Mesenchymal stem cell (in vitro differentiated cells and primary cell): Measurements from ENCODE around the gene KIR3DL1.
"Not testable (repeated sequence)": the region's sequence is repeated elsewhere in the genome, so short reads cannot be mapped to it uniquely, and the experiment has no call there.

Experiments used
- DNase-seq: peaks from one replicate; pipeline ENCODE4 v3.0.0-alpha.2; 2013
- H2AFZ ChIP-seq: one replicate; pipeline ENCODE4 v1.6.1; 2013; ENCODE audit warnings: low read depth, mild to moderate bottlenecking, control low read depth, inconsistent platforms, low read length, moderate library complexity
- H2AK5ac ChIP-seq: 2 replicates; pipeline ENCODE4 v1.6.1; 2013; ENCODE audit warnings: low read length, moderate library complexity, mild to moderate bottlenecking, inconsistent platforms; ENCODE audit not compliant: severe bottlenecking
- H2BK120ac ChIP-seq: one replicate; pipeline ENCODE4 v1.6.1; 2013; ENCODE audit warnings: low read depth, mild to moderate bottlenecking, inconsistent platforms, low read length, moderate library complexity
- H2BK12ac ChIP-seq, 2 experiments: one replicate each; pipeline ENCODE4 v1.6.1; 2013; ENCODE audit warnings: inconsistent platforms in 2 of 2, low read length in 2 of 2, mild to moderate bottlenecking in 2 of 2, moderate library complexity in 2 of 2, control low read depth in 1 of 2
- H2BK15ac ChIP-seq: one replicate; pipeline ENCODE4 v1.6.1; 2013; ENCODE audit warnings: mild to moderate bottlenecking, low read depth, inconsistent platforms; ENCODE audit not compliant: poor library complexity, severe bottlenecking
- H2BK5ac ChIP-seq: 2 replicates; pipeline ENCODE4 v1.6.1; 2013; ENCODE audit warnings: low read depth, mild to moderate bottlenecking, low read length, control low read depth, inconsistent platforms; ENCODE audit not compliant: poor library complexity, severe bottlenecking
- H3K14ac ChIP-seq, 2 experiments: one replicate each; pipeline ENCODE4 v1.6.1; 2013; ENCODE audit warnings: inconsistent platforms in 2 of 2, low read length in 2 of 2, control low read depth in 1 of 2, mild to moderate bottlenecking in 1 of 2, moderate library complexity in 1 of 2
- H3K18ac ChIP-seq, 2 experiments: one replicate each; pipeline ENCODE4 v1.6.1; 2013; ENCODE audit warnings: inconsistent platforms in 2 of 2, low read length in 2 of 2, control low read depth in 1 of 2, low read depth in 1 of 2, mild to moderate bottlenecking in 1 of 2
- H3K23ac ChIP-seq, 2 experiments: one replicate each; pipeline ENCODE4 v1.6.1; 2013; ENCODE audit warnings: inconsistent platforms in 2 of 2, low read length in 2 of 2, mild to moderate bottlenecking in 2 of 2, moderate library complexity in 2 of 2, control low read depth in 1 of 2
- H3K27ac ChIP-seq: 2 replicates; pipeline ENCODE4 v1.5.1; 2013; ENCODE audit warnings: mild to moderate bottlenecking, moderate library complexity, low read length, control low read depth, inconsistent platforms; ENCODE audit not compliant: poor library complexity, severe bottlenecking
- H3K27me3 ChIP-seq, 2 experiments: 2 replicates each; pipeline versions ENCODE4 v1.6.1 to v1.7.0; 2013; ENCODE audit warnings: low read length in 2 of 2, mild to moderate bottlenecking in 2 of 2, moderate library complexity in 2 of 2, control low read depth in 1 of 2, inconsistent platforms in 1 of 2; ENCODE audit not compliant: control insufficient read depth in 1 of 2, insufficient read depth in 1 of 2
- H3K36me3 ChIP-seq, 2 experiments: 2 replicates each; pipeline versions ENCODE4 v1.6.1 to v1.7.0; 2013; ENCODE audit warnings: low read length in 2 of 2, control low read depth in 1 of 2, inconsistent platforms in 1 of 2, low read depth in 1 of 2, mild to moderate bottlenecking in 1 of 2; ENCODE audit not compliant: insufficient read depth in 2 of 2, control insufficient read depth in 1 of 2
- H3K4ac ChIP-seq, 2 experiments: one replicate each; pipeline ENCODE4 v1.6.1; 2013; ENCODE audit warnings: inconsistent platforms in 2 of 2, low read length in 2 of 2, mild to moderate bottlenecking in 2 of 2, moderate library complexity in 2 of 2, control low read depth in 1 of 2, low read depth in 1 of 2
- H3K4me1 ChIP-seq: 2 replicates; pipeline ENCODE4 v1.6.1; 2013; ENCODE audit warnings: low read depth, low read length, control low read depth; ENCODE audit not compliant: control insufficient read depth, insufficient read depth
- H3K4me2 ChIP-seq: 2 replicates; pipeline ENCODE4 v1.6.1; 2013; ENCODE audit warnings: low read length, mild to moderate bottlenecking, inconsistent platforms; ENCODE audit not compliant: poor library complexity, severe bottlenecking
- H3K4me3 ChIP-seq, 2 experiments: 2 replicates each; pipeline versions ENCODE4 v1.5.1 to v1.7.0; 2013; ENCODE audit warnings: low read length in 2 of 2, mild to moderate bottlenecking in 2 of 2, control low read depth in 1 of 2, low read depth in 1 of 2; ENCODE audit not compliant: insufficient read depth in 1 of 2
- H3K79me1 ChIP-seq: replicated peaks from 2 replicates; pipeline ENCODE4 v1.6.1; 2013; ENCODE audit warnings: mild to moderate bottlenecking, control low read depth, low read length, inconsistent platforms; ENCODE audit not compliant: poor library complexity, severe bottlenecking
- H3K9ac ChIP-seq: 2 replicates; pipeline ENCODE4 v1.7.0; 2013; ENCODE audit warnings: mild to moderate bottlenecking, low read length, moderate library complexity
- H3K9me3 ChIP-seq: 2 replicates; pipeline ENCODE4 v1.7.0; 2013; ENCODE audit warnings: mild to moderate bottlenecking, low read length; ENCODE audit not compliant: control insufficient read depth
- H4K8ac ChIP-seq: one replicate; pipeline ENCODE4 v1.6.1; 2013; ENCODE audit warnings: inconsistent platforms, mild to moderate bottlenecking, low read length, moderate library complexity
- H4K91ac ChIP-seq: one replicate; pipeline ENCODE4 v1.6.1; 2013; ENCODE audit warnings: mild to moderate bottlenecking, low read length, inconsistent platforms
- WGBS: methylation state at CpG from one replicate; pipeline ENCODE4 v1.1.7; 2013; ENCODE audit warnings: mixed read lengths; 5-methylcytosine and 5-hydroxymethylcytosine counted together

KIR3DL1 gene

GRCh38 chr19:54806516-54806838 lies 9.8 kb upstream of the KIR3DL1 start:
- H3K4me1 ChIP-seq: no peaks in the 10 kb centered on the region
- no peak overlapping the region for H3K18ac ChIP-seq
- no peak overlapping the region for H3K14ac ChIP-seq
- no peak overlapping the region for H2BK5ac ChIP-seq
- H3K27ac ChIP-seq: no peak overlapping the region
- H2AK5ac ChIP-seq: no peak overlapping the region
- no peak for DNase-seq
- no peak overlapping the region for H3K9ac ChIP-seq
- no peak overlapping the region for H2BK12ac ChIP-seq
- no peak overlapping the region for H2BK15ac ChIP-seq
- no peak overlapping the region for H3K23ac ChIP-seq
- H2BK120ac ChIP-seq: no peak overlapping the region
- no peaks in the 10 kb centered on the region for H3K36me3 ChIP-seq
- no peak overlapping the region for H4K91ac ChIP-seq
- H3K9me3 ChIP-seq: peaks cover 16% of the 10 kb centered on the region
- H3K79me1 ChIP-seq: no peaks in the 10 kb centered on the region
- no peak overlapping the region for H3K4me2 ChIP-seq
- no peak overlapping the region for H3K4me3 ChIP-seq
- no peak overlapping the region for H2AFZ ChIP-seq
- H3K4ac ChIP-seq: no peak overlapping the region
- WGBS: 42% methylated on average over 2 of the region's 2 CpGs
- H4K8ac ChIP-seq: no peak overlapping the region
- no peaks in the 10 kb centered on the region for H3K27me3 ChIP-seq

GRCh38 chr19:54814571-54814970 lies 1.7 kb upstream of the KIR3DL1 start:
- H3K4me2 ChIP-seq, H3K36me3 ChIP-seq, H3K9me3 ChIP-seq, H3K14ac ChIP-seq, H3K79me1 ChIP-seq, H3K27me3 ChIP-seq, H2BK120ac ChIP-seq, H4K8ac ChIP-seq, H3K4me1 ChIP-seq, H3K4ac ChIP-seq, H2BK15ac ChIP-seq, H3K4me3 ChIP-seq, H2AFZ ChIP-seq, H4K91ac ChIP-seq, H3K9ac ChIP-seq, H3K18ac ChIP-seq, H2BK12ac ChIP-seq, H2BK5ac ChIP-seq, H3K23ac ChIP-seq, DNase-seq, H2AK5ac ChIP-seq, H3K27ac ChIP-seq: not testable (repeated sequence)
- WGBS: 33% methylated on average over 1 of the region's 3 CpGs

- no peak overlapping the region for H3K4ac ChIP-seq
- 60% methylated on average over 15 of the region's 15 CpGs for WGBS
Measured at GRCh38 chr19:54817670-54818536, 1.6 kb downstream of the KIR3DL1 start.

DNA sequence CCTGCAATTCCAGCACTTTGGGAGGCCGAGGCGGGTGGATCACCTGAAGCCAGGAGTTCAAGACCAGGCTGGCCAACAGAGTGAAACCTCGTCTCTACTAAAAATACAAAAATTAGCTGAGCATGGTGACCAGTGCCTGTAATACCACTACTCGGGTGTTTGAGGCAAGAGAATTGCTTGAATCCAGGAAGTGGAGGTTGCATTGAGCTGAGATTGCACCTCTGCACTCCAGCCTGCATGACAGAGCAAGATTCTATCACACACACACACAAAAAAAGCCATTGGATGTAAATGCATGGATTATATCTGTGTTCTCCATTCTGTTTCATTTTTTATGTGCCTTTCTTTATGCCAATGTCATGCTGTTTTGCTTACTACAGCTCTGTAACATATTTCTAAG lies 8.1 kb downstream of the KIR3DL1 start:
- 61% methylated on average over 3 of the region's 4 CpGs for WGBS
- H3K9me3 ChIP-seq, H3K9ac ChIP-seq, H3K4me1 ChIP-seq, H2AK5ac ChIP-seq, H3K18ac ChIP-seq, H2BK15ac ChIP-seq, H4K8ac ChIP-seq, H3K4me2 ChIP-seq, H2BK12ac ChIP-seq, H3K14ac ChIP-seq, H3K4me3 ChIP-seq, H3K36me3 ChIP-seq, H3K79me1 ChIP-seq, H3K27ac ChIP-seq, DNase-seq, H2AFZ ChIP-seq, H3K23ac ChIP-seq, H3K4ac ChIP-seq, H2BK5ac ChIP-seq, H3K27me3 ChIP-seq, H2BK120ac ChIP-seq, H4K91ac ChIP-seq: not testable (repeated sequence)

More at GRCh38 chr19:54817670-54818536, 1.6 kb downstream of the KIR3DL1 start:
- Histone ChIP-seq H4K91ac (no peak overlapping the region), H4K8ac (no peak overlapping the region), H2BK12ac (no peak overlapping the region), H3K18ac (no peak overlapping the region), H2BK120ac (no peak overlapping the region), H2AK5ac (no peak overlapping the region), H3K9me3 (no peaks in the 10 kb centered on the region), H3K14ac (no peak overlapping the region), H3K36me3 (no peaks in the 10 kb centered on the region), H3K9ac (no peak overlapping the region), H2BK15ac (no peak overlapping the region), H3K27ac (no peak overlapping the region), H2AFZ (no peak overlapping the region), H3K4me1 (no peaks in the 10 kb centered on the region), H3K23ac (no peak overlapping the region), H3K4me3 (no peak overlapping the region), H3K79me1 (no peaks in the 10 kb centered on the region), H3K27me3 (no peaks in the 10 kb centered on the region), H3K4me2 (no peak overlapping the region), H2BK5ac (no peak overlapping the region)
- DNase-seq: no peak
